Tibial artery (tissue), 4 donors: ENCODE measurements around the gene SCN2B.

ENCODE experiments used
- DNase-seq, 2 donors: peaks; one replicate each; pipeline ENCODE4 v3.0.0-alpha.2; 2019
- H3K27ac ChIP-seq, 2 donors: fragments of 200-600 bp; sonication (generic) in 1 of 2; 1 replicate in 1 of 2; 2 replicates in 1 of 2; pipeline ENCODE4 v1.5.1; 2018 to 2019; ENCODE audit warnings: mild to moderate bottlenecking in 1 of 2
- H3K27me3 ChIP-seq, 2 donors: fragments of 200-600 bp; sonication (generic) in 1 of 2; one replicate each; pipeline versions ENCODE4 v1.5.1 to v1.6.0; 2016 to 2019
- H3K36me3 ChIP-seq, 3 donors: fragments of 200-600 bp; sonication (generic) in 2 of 3; one replicate each; pipeline ENCODE4 v1.5.1; 2016 to 2019; ENCODE audit warnings: mild to moderate bottlenecking in 2 of 3
- H3K4me1 ChIP-seq, 4 donors: fragments of 200-600 bp; sonication (generic) in 2 of 4; 1 replicate in 3 of 4; 2 replicates in 1 of 4; pipeline ENCODE4 v1.5.1; 2016 to 2019
- H3K4me3 ChIP-seq, 2 donors: fragments of 200-600 bp; sonication (generic) in 1 of 2; 1 replicate in 1 of 2; 2 replicates in 1 of 2; pipeline ENCODE4 v1.5.1; 2018 to 2019; ENCODE audit warnings: mild to moderate bottlenecking in 2 of 2
- H3K9me3 ChIP-seq, 3 donors: fragments of 200-600 bp; sonication (generic) in 1 of 3; one replicate each; pipeline ENCODE4 v1.5.1; 2016 to 2019
- intact Hi-C: fragments of 100-400 bp; cut with DNase I; formaldehyde crosslinking; loops from one replicate; pipeline ENCODE4 v1.15.0; 2023; ENCODE audit warnings: low total_unique reads
- TF ChIP-seq, protein P1 (sequence below), 2 experiments: fragments of 200-600 bp in 1 of 2; fragments of 450-650 bp in 1 of 2; IDR thresholded peaks; one replicate each; pipeline ENCODE4 v1.5.1; 2017 to 2019; ENCODE audit warnings: antibody characterized with exemption in 2 of 2, mild to moderate bottlenecking in 1 of 2, moderate library complexity in 1 of 2

The SCN2B gene

DNA sequence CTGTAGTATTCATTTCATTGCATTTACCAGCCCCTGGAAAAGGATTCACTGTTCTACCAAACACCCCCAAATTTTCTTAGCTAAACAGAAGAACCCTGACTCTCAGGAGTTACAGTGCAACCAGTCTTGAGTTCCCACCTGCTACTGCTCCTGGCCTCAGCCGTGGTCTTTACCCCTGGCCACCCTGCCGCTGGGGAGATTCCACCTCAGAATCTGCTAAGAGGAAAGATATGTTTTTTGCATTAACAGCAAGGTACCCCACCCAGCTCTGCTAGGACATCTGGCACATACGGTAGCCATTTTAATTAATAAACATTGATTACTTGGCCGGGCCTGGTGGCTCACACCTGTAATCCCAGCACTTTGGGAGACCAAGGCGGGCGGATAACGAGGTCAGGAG is 39.3 kb upstream of the SCN2B start:
- no peak overlapping the region for H3K27ac ChIP-seq
- no peaks in the 10 kb centered on the region for H3K9me3 ChIP-seq
- intact Hi-C loops: no loop called here
- TF ChIP-seq, protein P1, sequence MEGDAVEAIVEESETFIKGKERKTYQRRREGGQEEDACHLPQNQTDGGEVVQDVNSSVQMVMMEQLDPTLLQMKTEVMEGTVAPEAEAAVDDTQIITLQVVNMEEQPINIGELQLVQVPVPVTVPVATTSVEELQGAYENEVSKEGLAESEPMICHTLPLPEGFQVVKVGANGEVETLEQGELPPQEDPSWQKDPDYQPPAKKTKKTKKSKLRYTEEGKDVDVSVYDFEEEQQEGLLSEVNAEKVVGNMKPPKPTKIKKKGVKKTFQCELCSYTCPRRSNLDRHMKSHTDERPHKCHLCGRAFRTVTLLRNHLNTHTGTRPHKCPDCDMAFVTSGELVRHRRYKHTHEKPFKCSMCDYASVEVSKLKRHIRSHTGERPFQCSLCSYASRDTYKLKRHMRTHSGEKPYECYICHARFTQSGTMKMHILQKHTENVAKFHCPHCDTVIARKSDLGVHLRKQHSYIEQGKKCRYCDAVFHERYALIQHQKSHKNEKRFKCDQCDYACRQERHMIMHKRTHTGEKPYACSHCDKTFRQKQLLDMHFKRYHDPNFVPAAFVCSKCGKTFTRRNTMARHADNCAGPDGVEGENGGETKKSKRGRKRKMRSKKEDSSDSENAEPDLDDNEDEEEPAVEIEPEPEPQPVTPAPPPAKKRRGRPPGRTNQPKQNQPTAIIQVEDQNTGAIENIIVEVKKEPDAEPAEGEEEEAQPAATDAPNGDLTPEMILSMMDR (IDR thresholded peaks at IDR 0.05): no peak
- no peak overlapping the region for H3K4me3 ChIP-seq
- H3K4me1 ChIP-seq: no peaks in the 10 kb centered on the region
- peaks cover 0 to 15% of the 10 kb centered on the region in 2 donors for H3K27me3 ChIP-seq
- no peaks in the 10 kb centered on the region for H3K36me3 ChIP-seq
- no peak for DNase-seq

DNA sequence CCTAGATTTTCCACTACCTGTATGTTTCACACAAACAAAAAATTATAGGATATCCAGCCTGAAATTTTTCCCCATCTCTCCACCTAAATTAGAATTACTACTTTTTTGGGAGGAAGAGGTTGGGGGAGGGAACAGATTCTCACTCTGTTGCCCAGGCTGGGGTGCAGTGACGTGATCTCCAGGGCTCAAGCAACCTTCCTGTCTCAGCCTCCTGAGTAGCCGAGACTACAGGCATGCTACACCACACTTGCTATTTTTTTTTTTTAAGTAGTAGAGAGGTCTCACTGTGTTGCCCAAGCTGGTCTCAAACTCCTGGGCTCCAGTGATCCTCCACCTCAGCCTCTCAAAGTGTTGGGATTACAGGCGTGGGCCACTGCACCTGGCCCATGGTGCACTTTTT is 38.8 kb upstream of the SCN2B start:
- no peak for DNase-seq
- intact Hi-C loops: no loop called here
- H3K4me1 ChIP-seq: no peaks in the 10 kb centered on the region
- no peak overlapping the region for H3K4me3 ChIP-seq
- H3K27me3 ChIP-seq: peaks cover 0 to 19% of the 10 kb centered on the region in 2 donors
- no peaks in the 10 kb centered on the region for H3K36me3 ChIP-seq
- TF ChIP-seq, protein P1 (IDR thresholded peaks at IDR 0.05): no peak
- H3K9me3 ChIP-seq: no peaks in the 10 kb centered on the region
- no peak overlapping the region for H3K27ac ChIP-seq

DNA sequence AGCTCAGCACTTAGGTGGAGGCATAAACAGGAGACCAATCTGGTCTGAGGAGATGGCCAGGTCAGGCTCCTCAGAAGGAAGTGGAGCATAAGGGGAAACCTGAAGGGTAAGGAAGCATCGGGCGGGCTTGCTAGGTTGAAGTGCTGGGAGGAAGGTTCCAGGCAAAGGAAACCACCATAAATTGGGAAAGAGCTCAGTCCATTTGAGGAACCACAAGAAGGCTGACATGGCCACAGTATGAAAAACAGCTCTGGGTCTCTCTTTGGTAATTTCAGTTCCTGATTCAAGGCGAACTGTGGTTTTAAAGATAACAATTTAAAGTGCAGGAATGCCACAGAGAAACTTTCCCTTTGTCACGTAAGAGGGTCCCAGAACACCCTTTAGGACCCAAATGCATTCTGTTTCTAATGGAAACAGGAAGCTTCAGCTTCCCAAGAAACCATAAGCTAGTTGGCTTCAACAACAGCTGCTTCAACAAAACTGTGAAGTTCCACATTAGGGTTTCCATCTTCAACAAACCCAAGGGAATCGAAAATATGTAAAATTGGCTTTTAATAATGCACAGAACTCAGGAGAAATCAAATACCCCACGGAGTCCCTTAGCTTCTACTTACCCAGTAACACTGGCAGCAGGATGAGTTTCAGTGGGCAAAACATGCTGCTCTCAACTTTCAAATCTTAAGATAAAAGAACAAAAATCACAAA is 37.9 kb upstream of the SCN2B start:
- Histone ChIP-seq H3K4me3 (no peak overlapping the region), H3K9me3 (no peaks in the 10 kb centered on the region), H3K4me1 (no peaks in the 10 kb centered on the region), H3K36me3 (no peaks in the 10 kb centered on the region), H3K27ac (no peak overlapping the region), H3K27me3 (peaks cover 0 to 22% of the 10 kb centered on the region in 2 donors)
- no peak for DNase-seq
- TF ChIP-seq, protein P1 (IDR thresholded peaks at IDR 0.05): no peak
- intact Hi-C loops: no loop called here

DNA sequence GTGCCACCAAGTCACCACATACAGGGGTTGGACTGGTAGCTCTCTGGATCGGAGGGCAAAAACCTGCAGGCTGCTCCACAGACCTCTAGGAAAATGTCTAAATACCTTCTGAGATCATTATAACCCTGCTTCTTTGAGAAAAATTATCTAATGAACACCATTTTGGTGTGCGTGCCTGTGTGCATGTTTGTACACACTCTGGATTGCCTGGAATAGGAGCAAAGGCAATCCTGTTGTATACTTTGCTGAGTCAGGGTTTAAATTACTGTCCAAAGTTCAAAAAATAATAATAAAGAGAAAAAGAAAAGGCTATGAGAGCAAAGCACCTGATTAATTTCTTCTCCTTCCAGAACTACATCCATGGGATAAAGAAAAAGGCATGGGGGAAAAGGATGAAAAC is 37.3 kb upstream of the SCN2B start:
- TF ChIP-seq, protein P1 (IDR thresholded peaks at IDR 0.05): no peak
- intact Hi-C loops: no loop called here
- no peak for DNase-seq
- H3K4me1 ChIP-seq: no peaks in the 10 kb centered on the region
- no peaks in the 10 kb centered on the region for H3K9me3 ChIP-seq
- H3K36me3 ChIP-seq: no peaks in the 10 kb centered on the region
- no peak overlapping the region for H3K27ac ChIP-seq
- no peak overlapping the region for H3K4me3 ChIP-seq
- peaks cover 0 to 25% of the 10 kb centered on the region in 2 donors for H3K27me3 ChIP-seq

DNA sequence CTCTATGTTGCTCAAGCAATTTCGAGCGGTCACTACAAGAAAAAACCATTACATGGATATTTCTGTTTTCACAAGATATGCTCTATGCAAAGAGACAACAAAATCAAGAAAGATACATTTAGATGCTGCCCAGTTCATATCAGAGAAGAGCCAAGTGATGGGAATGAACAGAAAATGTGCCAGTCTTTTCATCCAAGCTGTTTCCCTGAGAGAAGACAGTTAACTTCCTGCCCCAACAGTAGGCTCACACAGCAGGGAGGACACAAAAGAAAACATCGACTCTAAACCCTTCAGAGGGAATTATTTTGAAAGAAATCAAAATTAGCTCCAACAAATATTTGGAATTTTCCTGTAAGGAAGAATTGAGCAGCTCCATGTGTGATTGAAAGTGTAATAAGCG is 36.8 kb upstream of the SCN2B start:
- TF ChIP-seq, protein P1 (IDR thresholded peaks at IDR 0.05): no peak
- Histone ChIP-seq H3K4me3 (no peak overlapping the region), H3K36me3 (no peaks in the 10 kb centered on the region), H3K27ac (no peak overlapping the region), H3K27me3 (peaks cover 0 to 28% of the 10 kb centered on the region in 2 donors), H3K9me3 (no peaks in the 10 kb centered on the region), H3K4me1 (no peaks in the 10 kb centered on the region)
- intact Hi-C loops: no loop called here
- no peak for DNase-seq
